Lung (tissue), 12 donors: ENCODE results near the gene COL6A1. TPM values are rescaled to one million over a fixed set of nuclear protein-coding genes. Genes with fewer than 3 reads are reported as not detected.

Experiments used
- ATAC-seq: fragments of 200-7000 bp; cut with Tn5 transposase; one replicate; pipeline ENCODE4 v1.9.1; 2020; ENCODE audit warnings: moderate number of reproducible peaks; ENCODE audit not compliant: insufficient read depth, low FRiP score
- DNase-seq, 3 donors: peaks; one replicate each; pipeline ENCODE4 v3.0.0-alpha.2; 2013 to 2017
- H3K27ac ChIP-seq, 2 donors: one replicate each; pipeline ENCODE4 v1.5.1; 2013; ENCODE audit warnings: mild to moderate bottlenecking in 2 of 2, moderate library complexity in 2 of 2, control low read depth in 1 of 2, inconsistent platforms in 1 of 2, low read depth in 1 of 2, low read length in 1 of 2
- H3K27me3 ChIP-seq, 3 donors: one replicate each; pipeline ENCODE4 v1.5.1; 2013; ENCODE audit warnings: low read length in 2 of 3; ENCODE audit not compliant: control insufficient read depth in 3 of 3, insufficient read depth in 3 of 3
- H3K36me3 ChIP-seq, 4 donors: one replicate each; pipeline ENCODE4 v1.5.1; 2013; ENCODE audit warnings: low read length in 4 of 4, mild to moderate bottlenecking in 1 of 4, moderate library complexity in 1 of 4; ENCODE audit not compliant: control insufficient read depth in 4 of 4, insufficient read depth in 4 of 4
- H3K4me1 ChIP-seq, 5 donors: one replicate each; pipeline ENCODE4 v1.5.1; 2013; ENCODE audit warnings: low read length in 5 of 5, mild to moderate bottlenecking in 2 of 5, moderate library complexity in 1 of 5; ENCODE audit not compliant: control insufficient read depth in 5 of 5, insufficient read depth in 5 of 5
- H3K4me3 ChIP-seq: one replicate; pipeline ENCODE4 v1.5.1; 2013; ENCODE audit warnings: mild to moderate bottlenecking, control low read depth, moderate library complexity
- H3K9ac ChIP-seq, 2 donors: one replicate each; pipeline ENCODE4 v1.5.1; 2013; ENCODE audit warnings: low read length in 2 of 2, control low read depth in 1 of 2; ENCODE audit not compliant: insufficient read depth in 1 of 2
- H3K9me3 ChIP-seq, 4 donors: one replicate each; pipeline ENCODE4 v1.5.1; 2013; ENCODE audit warnings: low read length in 3 of 4, mild to moderate bottlenecking in 1 of 4, moderate library complexity in 1 of 4; ENCODE audit not compliant: control insufficient read depth in 4 of 4, insufficient read depth in 3 of 4
- WGBS, 2 donors: extraction: QIAGEN DNeasy Blood & Tissue Kit; methylation state at CpG; one replicate each; pipeline ENCODE4 v1.1.7; 2013; 5-methylcytosine and 5-hydroxymethylcytosine counted together
- polyA plus RNA-seq, 2 donors: library from polyadenylated mRNA; stranded (reverse); fragments of 200-250 nt; gene quantifications; one replicate each; pipeline ENCODE4 v1.2.1, GENCODE V29; 2013
- total RNA-seq, 2 donors: library from RNA; depleted of rRNA in 1 of 2; stranded (reverse); fragments of >200 nt in 1 of 2; gene quantifications; one replicate each; pipeline ENCODE4 v1.2.1, GENCODE V29; 2014 to 2021
- TF ChIP-seq, protein P1 (sequence below): IDR thresholded peaks from 2 replicates; pipeline ENCODE4 v1.5.1; 2012; ENCODE audit warnings: mild to moderate bottlenecking; ENCODE audit errors: control extremely low read depth, extremely low read depth
- donor health status: control.
- donor health status: control.
- donor health status: Bipolar disorder and iron deficiency.
- donor health status: healthy.
- donor health status: DM: yes; HTN: yes; CAD: no.

The COL6A1 gene
- total and polyA plus RNA-seq, 4 donors: 107 to 399 (median 172) TPM

- Histone ChIP-seq H3K4me3 (no peak overlapping the region), H3K36me3 (no peaks in the 10 kb centered on the region), H3K27me3 (no peaks in the 10 kb centered on the region), H3K27ac (peak overlapping the region; percentile 1 to 78), H3K9ac (peak overlapping the region in 1 of 2 donors; percentile 1), H3K9me3 (no peaks in the 10 kb centered on the region), H3K4me1 (peaks cover 0 to 42% (median 22%) of the 10 kb centered on the region in 5 donors)
- WGBS, 2 donors: 54 to 68% methylated on average over 27 of the region's 27 CpGs
- ATAC-seq: peak; percentile 59
- TF ChIP-seq, protein P1, sequence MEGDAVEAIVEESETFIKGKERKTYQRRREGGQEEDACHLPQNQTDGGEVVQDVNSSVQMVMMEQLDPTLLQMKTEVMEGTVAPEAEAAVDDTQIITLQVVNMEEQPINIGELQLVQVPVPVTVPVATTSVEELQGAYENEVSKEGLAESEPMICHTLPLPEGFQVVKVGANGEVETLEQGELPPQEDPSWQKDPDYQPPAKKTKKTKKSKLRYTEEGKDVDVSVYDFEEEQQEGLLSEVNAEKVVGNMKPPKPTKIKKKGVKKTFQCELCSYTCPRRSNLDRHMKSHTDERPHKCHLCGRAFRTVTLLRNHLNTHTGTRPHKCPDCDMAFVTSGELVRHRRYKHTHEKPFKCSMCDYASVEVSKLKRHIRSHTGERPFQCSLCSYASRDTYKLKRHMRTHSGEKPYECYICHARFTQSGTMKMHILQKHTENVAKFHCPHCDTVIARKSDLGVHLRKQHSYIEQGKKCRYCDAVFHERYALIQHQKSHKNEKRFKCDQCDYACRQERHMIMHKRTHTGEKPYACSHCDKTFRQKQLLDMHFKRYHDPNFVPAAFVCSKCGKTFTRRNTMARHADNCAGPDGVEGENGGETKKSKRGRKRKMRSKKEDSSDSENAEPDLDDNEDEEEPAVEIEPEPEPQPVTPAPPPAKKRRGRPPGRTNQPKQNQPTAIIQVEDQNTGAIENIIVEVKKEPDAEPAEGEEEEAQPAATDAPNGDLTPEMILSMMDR: no peak
- peak; percentile 97 to 99 (median 99) for DNase-seq
Observed at GRCh38 chr21:46048926-46049889, 67.6 kb downstream of the COL6A1 start.

- ATAC-seq: no peak
Observed at GRCh38 chr21:46049890-46050667, 68.5 kb downstream of the COL6A1 start.

GRCh38 chr21:46050668-46051378, 69.3 kb downstream of the COL6A1 start:
- no peak for ATAC-seq

More at GRCh38 chr21:46049890-46050667, 68.5 kb downstream of the COL6A1 start:
- H3K27ac ChIP-seq: peak overlapping the region in 1 of 2 donors; percentile 78
- 85 to 91% methylated on average over 33 of the region's 33 CpGs for WGBS, 2 donors
- DNase-seq: no peak
- H3K4me1 ChIP-seq: peaks cover 0 to 45% (median 22%) of the 10 kb centered on the region in 5 donors
- H3K9ac ChIP-seq: no peak overlapping the region
- no peak overlapping the region for H3K4me3 ChIP-seq
- TF ChIP-seq, protein P1: no peak
- no peaks in the 10 kb centered on the region for H3K36me3 ChIP-seq
- H3K9me3 ChIP-seq: no peaks in the 10 kb centered on the region
- no peaks in the 10 kb centered on the region for H3K27me3 ChIP-seq

More at GRCh38 chr21:46050668-46051378, 69.3 kb downstream of the COL6A1 start:
- H3K4me1 ChIP-seq: peaks cover 0 to 52% (median 22%) of the 10 kb centered on the region in 5 donors
- DNase-seq: no peak
- H3K36me3 ChIP-seq: no peaks in the 10 kb centered on the region
- no peaks in the 10 kb centered on the region for H3K9me3 ChIP-seq
- WGBS, 2 donors: 90 to 92% methylated on average over 22 of the region's 22 CpGs
- TF ChIP-seq, protein P1: no peak
- no peaks in the 10 kb centered on the region for H3K27me3 ChIP-seq
- no peak overlapping the region for H3K27ac ChIP-seq
- H3K4me3 ChIP-seq: no peak overlapping the region
- no peak overlapping the region for H3K9ac ChIP-seq
